Left lung (tissue), 10 donors: Measurements from ENCODE around the gene MGRN1. TPM values are rescaled to one million over a fixed set of nuclear protein-coding genes. Genes with fewer than 3 reads are reported as not detected.

Source experiments
- ATAC-seq: fragments of 200-7000 bp; cut with Tn5 transposase; one replicate; pipeline ENCODE4 v1.9.1; 2020; ENCODE audit warnings: moderate library complexity
- DNase-seq, 4 donors: peaks; one replicate each; pipeline ENCODE4 v3.0.0-alpha.2; 2013 to 2020
- H3K27ac ChIP-seq, 2 donors: fragments of 200-600 bp; sonication (generic) in 1 of 2; one replicate each; pipeline versions ENCODE4 v1.5.0 to v1.8.0; 2020 to 2021
- H3K27me3 ChIP-seq, 2 donors: fragments of 200-600 bp; sonication (generic) in 1 of 2; one replicate each; pipeline versions ENCODE4 v1.5.0 to v1.8.0; 2020 to 2021
- H3K36me3 ChIP-seq, 2 donors: fragments of 200-600 bp; sonication (generic) in 1 of 2; one replicate each; pipeline versions ENCODE4 v1.5.0 to v1.8.0; 2020 to 2021
- H3K4me1 ChIP-seq, 2 donors: fragments of 200-600 bp; one replicate each; pipeline ENCODE4 v1.8.0; 2021
- H3K4me3 ChIP-seq, 2 donors: fragments of 200-600 bp; sonication (generic) in 1 of 2; one replicate each; pipeline versions ENCODE4 v1.5.0 to v1.8.0; 2020 to 2021; ENCODE audit warnings: mild to moderate bottlenecking in 1 of 2
- H3K9me3 ChIP-seq, 2 donors: fragments of 200-600 bp; sonication (generic) in 1 of 2; one replicate each; pipeline versions ENCODE4 v1.5.0 to v1.8.0; 2020 to 2021
- CTCF ChIP-seq, 2 donors: fragments of 200-600 bp; sonication (generic) in 1 of 2; IDR thresholded peaks; one replicate each; pipeline versions ENCODE4 v1.5.0 to v1.8.0; 2021; ENCODE audit warnings: antibody characterized with exemption in 2 of 2
- intact Hi-C, 2 donors: fragments of 100-400 bp; cut with DNase I; formaldehyde crosslinking; loops; one replicate each; pipeline versions ENCODE4 v1.11.2 to v1.14.2; 2022
- polyA plus RNA-seq, 6 donors: library from polyadenylated mRNA; unstranded; fragments of 120-200 nt; gene quantifications; one replicate each; pipeline ENCODE4 v1.2.1, GENCODE V29; 2013; ENCODE audit not compliant: insufficient read length in 6 of 6
- total RNA-seq, 2 donors: library from RNA; stranded (reverse); fragmentation: NEBNext Ultra II Directional; extraction: Animal tissue kit (Norgen Biotek cat#: 25700); gene quantifications; one replicate each; pipeline ENCODE4 v1.2.1, GENCODE V29; 2021
- donor health status: DM: no; HTN: yes; CAD: no.
- donor health status: DM: no; HTN: no; CAD: no.

Gene MGRN1
- total and polyA plus RNA-seq, 8 donors: 56.9 to 98.1 (median 69.4) TPM

- Histone ChIP-seq H3K27me3 (no peaks in the 10 kb centered on the region), H3K4me1 (peaks cover 4 to 61% of the 10 kb centered on the region in 2 donors), H3K9me3 (no peaks in the 10 kb centered on the region), H3K36me3 (peaks cover 0 to 63% of the 10 kb centered on the region in 2 donors), H3K27ac (peak overlapping the region; percentile 88 to 91), H3K4me3 (peak overlapping the region; percentile 1 to 39)
- TF ChIP-seq CTCF (IDR thresholded peaks at IDR 0.05): no peak
- intact Hi-C loops: no loop called here
- DNase-seq (peak in 1 of 4 donors; percentile 85), ATAC-seq (no peak)
These were observed 54.7 kb downstream of the MGRN1 start for GRCh38 chr16:4679156-4679849.

- Histone ChIP-seq H3K9me3 (no peaks in the 10 kb centered on the region), H3K4me1 (peaks cover 4 to 61% of the 10 kb centered on the region in 2 donors), H3K36me3 (peaks cover 0 to 69% of the 10 kb centered on the region in 2 donors), H3K4me3 (peak overlapping the region; percentile 1 to 39), H3K27me3 (no peaks in the 10 kb centered on the region), H3K27ac (peak overlapping the region; percentile 88 to 91)
- intact Hi-C loops: no loop called here
- no peak for TF ChIP-seq CTCF (IDR thresholded peaks at IDR 0.05)
- DNase-seq: peak; percentile 40 to 97 (median 82)
- ATAC-seq: peak; percentile 64
These were observed 55.4 kb downstream of the MGRN1 start for GRCh38 chr16:4679850-4680636.

GRCh38 chr16:4680673-4681470, 56.2 kb downstream of the MGRN1 start:
- Histone ChIP-seq H3K4me1 (peaks cover 4 to 55% of the 10 kb centered on the region in 2 donors), H3K4me3 (peak overlapping the region; percentile 1 to 39), H3K9me3 (no peaks in the 10 kb centered on the region), H3K36me3 (peaks cover 0 to 71% of the 10 kb centered on the region in 2 donors), H3K27me3 (no peaks in the 10 kb centered on the region), H3K27ac (peak overlapping the region; percentile 88 to 91)
- ATAC-seq (peak; percentile 29), DNase-seq (peak in 1 of 4 donors; percentile 81)
- TF ChIP-seq CTCF (IDR thresholded peaks at IDR 0.05): no peak
- intact Hi-C loops: no loop called here

- H3K4me1 ChIP-seq: peaks cover 4 to 47% of the 10 kb centered on the region in 2 donors
- TF ChIP-seq CTCF (IDR thresholded peaks at IDR 0.05): no peak
- H3K36me3 ChIP-seq: peaks cover 0 to 71% of the 10 kb centered on the region in 2 donors
- intact Hi-C loops: no loop called here
- no peaks in the 10 kb centered on the region for H3K27me3 ChIP-seq
- DNase-seq (no peak), ATAC-seq (no peak)
- H3K27ac ChIP-seq: peak overlapping the region in 1 of 2 donors; percentile 91
- H3K9me3 ChIP-seq: no peaks in the 10 kb centered on the region
- peak overlapping the region in 1 of 2 donors; percentile 39 for H3K4me3 ChIP-seq
These were observed 57.0 kb downstream of the MGRN1 start for GRCh38 chr16:4681471-4682083.
